ENCODE results near the gene BCAS3. TPM values are rescaled to one million over a fixed set of nuclear protein-coding genes. Genes with fewer than 3 reads are reported as not detected.

BCAS3 gene
- total RNA-seq, 1 donor from 2014 or later, result 44.8 TPM

- Mint-ChIP-seq H3K27ac (ENCODE audit: unreplicated experiment) (no peak overlapping the region), H3K4me3 (ENCODE audit: unreplicated experiment) (no peak overlapping the region), H3K4me1 (ENCODE audit: low read depth, unreplicated experiment) (no peaks in the 10 kb centered on the region), H3K9me3 (ENCODE audit: unreplicated experiment) (no peaks in the 10 kb centered on the region), H3K27me3 (ENCODE audit: unreplicated experiment) (no peaks in the 10 kb centered on the region), H3K36me3 (ENCODE audit: unreplicated experiment) (no peaks in the 10 kb centered on the region)
- no peak for DNase-seq
- TF ChIP-seq CTCF (IDR thresholded peaks at IDR 0.05; ENCODE audit: partially characterized antibody, unreplicated experiment), result no peak
Observed at GRCh38 chr17:60645918-60646523, 31.6 kb upstream of the BCAS3 start.

GRCh38 chr17:60646701-60647100, 30.9 kb upstream of the BCAS3 start:
- Mint-ChIP-seq H3K36me3 (ENCODE audit: unreplicated experiment) (no peaks in the 10 kb centered on the region), H3K27ac (ENCODE audit: unreplicated experiment) (no peak overlapping the region)

GRCh38 chr17:60647705-60648104, 29.9 kb upstream of the BCAS3 start:
- Mint-ChIP-seq H3K9me3 (ENCODE audit: unreplicated experiment) (no peaks in the 10 kb centered on the region), H3K4me3 (ENCODE audit: unreplicated experiment) (no peak overlapping the region), H3K27ac (ENCODE audit: unreplicated experiment) (no peak overlapping the region), H3K27me3 (ENCODE audit: unreplicated experiment) (no peaks in the 10 kb centered on the region), H3K4me1 (ENCODE audit: low read depth, unreplicated experiment) (no peaks in the 10 kb centered on the region), H3K36me3 (ENCODE audit: unreplicated experiment) (no peaks in the 10 kb centered on the region)
- no peak for DNase-seq
- TF ChIP-seq CTCF (IDR thresholded peaks at IDR 0.05; ENCODE audit: partially characterized antibody, unreplicated experiment), result no peak

More at GRCh38 chr17:60646701-60647100, 30.9 kb upstream of the BCAS3 start:
- Mint-ChIP-seq H3K4me3 (ENCODE audit: unreplicated experiment) (no peak overlapping the region), H3K9me3 (ENCODE audit: unreplicated experiment) (no peaks in the 10 kb centered on the region), H3K4me1 (ENCODE audit: low read depth, unreplicated experiment) (no peaks in the 10 kb centered on the region), H3K27me3 (ENCODE audit: unreplicated experiment) (no peaks in the 10 kb centered on the region)
- TF ChIP-seq CTCF (IDR thresholded peaks at IDR 0.05; ENCODE audit: partially characterized antibody, unreplicated experiment), result no peak
- no peak for DNase-seq

- no peak overlapping the region for H3K4me3 Mint-ChIP-seq (ENCODE audit: unreplicated experiment)
- no peaks in the 10 kb centered on the region for H3K4me1 Mint-ChIP-seq (ENCODE audit: low read depth, unreplicated experiment)
- no peaks in the 10 kb centered on the region for H3K9me3 Mint-ChIP-seq (ENCODE audit: unreplicated experiment)
- no peaks in the 10 kb centered on the region for H3K36me3 Mint-ChIP-seq (ENCODE audit: unreplicated experiment)
- DNase-seq, result no peak
- H3K27me3 Mint-ChIP-seq (ENCODE audit: unreplicated experiment), result no peaks in the 10 kb centered on the region
- no peak overlapping the region for H3K27ac Mint-ChIP-seq (ENCODE audit: unreplicated experiment)
- TF ChIP-seq CTCF (IDR thresholded peaks at IDR 0.05; ENCODE audit: partially characterized antibody, unreplicated experiment), result no peak
Observed at GRCh38 chr17:60652454-60653247, 25.0 kb upstream of the BCAS3 start.

GRCh38 chr17:60653569-60653968, 24.1 kb upstream of the BCAS3 start:
- no peaks in the 10 kb centered on the region for H3K4me1 Mint-ChIP-seq (ENCODE audit: low read depth, unreplicated experiment)

More at GRCh38 chr17:60653569-60653968, 24.1 kb upstream of the BCAS3 start:
- Mint-ChIP-seq H3K4me3 (ENCODE audit: unreplicated experiment) (no peak overlapping the region), H3K36me3 (ENCODE audit: unreplicated experiment) (no peaks in the 10 kb centered on the region), H3K27ac (ENCODE audit: unreplicated experiment) (no peak overlapping the region), H3K9me3 (ENCODE audit: unreplicated experiment) (no peaks in the 10 kb centered on the region), H3K27me3 (ENCODE audit: unreplicated experiment) (no peaks in the 10 kb centered on the region)
- TF ChIP-seq CTCF (IDR thresholded peaks at IDR 0.05; ENCODE audit: partially characterized antibody, unreplicated experiment), result no peak
- DNase-seq, result no peak

Measured in glutamatergic neuron (in vitro differentiated cells).